C4-2B (cell line): Measurements from ENCODE around the gene PARK7.
"Not testable (repeated sequence)": the region's sequence is repeated elsewhere in the genome, so short reads cannot be mapped to it uniquely, and the experiment has no call there.

Experiments
- H3K27ac ChIP-seq: fragments of 450-650 bp; 2 replicates; pipeline ENCODE4 v1.5.1; 2017
- CTCF ChIP-seq: fragments of 450-650 bp; conservative IDR thresholded peaks from 2 replicates; pipeline ENCODE4 v1.5.1; 2017; ENCODE audit warnings: mild to moderate bottlenecking
- ZFX ChIP-seq: fragments of 450-650 bp; IDR thresholded peaks from 2 replicates; pipeline ENCODE4 v1.6.1; 2017

PARK7 gene

DNA sequence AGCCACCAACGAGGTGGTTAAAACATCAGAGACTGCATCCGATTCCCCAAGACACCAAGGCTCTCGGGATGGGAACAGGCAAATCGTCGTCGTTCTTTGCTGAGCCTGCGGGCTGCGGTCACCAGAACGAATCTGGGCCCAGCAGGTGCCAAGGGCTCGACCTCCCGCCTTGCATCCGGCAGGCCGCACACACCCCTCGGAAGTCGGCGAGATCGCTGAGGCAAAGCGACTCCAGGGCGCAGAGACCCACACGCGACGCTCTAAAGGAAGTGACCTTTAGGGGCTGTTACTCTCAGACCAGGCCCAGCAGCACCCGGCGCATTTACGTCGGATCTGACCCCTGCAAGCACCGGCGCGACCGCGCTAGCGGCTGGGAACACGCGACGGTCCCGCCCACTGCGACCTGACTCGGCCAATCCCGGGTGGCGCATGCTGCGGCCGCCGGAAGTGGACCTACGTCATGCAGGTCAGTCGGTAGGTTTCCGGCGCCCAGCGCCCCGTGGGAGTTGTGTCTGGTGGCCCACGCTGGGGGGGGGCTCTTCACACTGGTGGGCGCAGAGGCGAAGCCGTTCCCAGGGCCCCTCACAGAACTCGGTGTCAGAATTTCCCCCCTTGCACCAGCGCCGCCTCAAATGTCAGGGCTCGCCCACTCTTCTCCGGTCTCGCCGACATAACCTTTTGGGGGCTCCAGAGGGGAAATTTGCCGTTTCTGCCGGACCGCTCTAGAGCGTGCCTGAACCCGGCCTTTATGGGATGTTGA lies 7.5 kb upstream of the PARK7 start:
- H3K27ac ChIP-seq: peak overlapping the region; percentile 77
- no peak for TF ChIP-seq CTCF
- peak; percentile 86 for TF ChIP-seq ZFX

- no peak for TF ChIP-seq CTCF
- no peak for TF ChIP-seq ZFX
- peak overlapping the region; percentile 77 for H3K27ac ChIP-seq
Observed at GRCh38 chr1:7954683-7955082, 6.8 kb upstream of the PARK7 start.

- TF ChIP-seq ZFX: no peak
- no peak for TF ChIP-seq CTCF
- H3K27ac ChIP-seq: no peak overlapping the region
Observed at GRCh38 chr1:7956218-7957032, 5.1 kb upstream of the PARK7 start.

DNA sequence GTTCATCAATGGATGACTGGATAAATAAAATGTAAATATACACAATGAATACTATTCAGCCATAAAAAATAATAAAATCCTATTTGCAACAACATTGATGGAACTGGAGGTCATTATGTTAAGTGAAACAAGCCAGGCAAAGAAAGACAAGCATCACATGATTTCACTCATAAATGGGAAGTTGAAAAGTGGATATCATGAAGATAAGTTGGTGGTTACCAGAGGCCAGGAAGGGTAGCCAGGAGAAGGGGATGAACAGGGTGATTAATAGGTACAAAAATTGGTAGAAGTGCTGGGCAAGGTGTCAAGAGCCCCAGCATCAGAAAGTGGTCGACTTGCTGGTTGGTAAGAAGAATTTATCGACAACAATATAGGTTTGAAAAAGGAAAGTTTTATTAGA lies 1.3 kb upstream of the PARK7 start:
- peak overlapping the region; percentile 82; the same call in 1 of the 2 replicates for H3K27ac ChIP-seq
- TF ChIP-seq CTCF: no peak
- no peak for TF ChIP-seq ZFX

DNA sequence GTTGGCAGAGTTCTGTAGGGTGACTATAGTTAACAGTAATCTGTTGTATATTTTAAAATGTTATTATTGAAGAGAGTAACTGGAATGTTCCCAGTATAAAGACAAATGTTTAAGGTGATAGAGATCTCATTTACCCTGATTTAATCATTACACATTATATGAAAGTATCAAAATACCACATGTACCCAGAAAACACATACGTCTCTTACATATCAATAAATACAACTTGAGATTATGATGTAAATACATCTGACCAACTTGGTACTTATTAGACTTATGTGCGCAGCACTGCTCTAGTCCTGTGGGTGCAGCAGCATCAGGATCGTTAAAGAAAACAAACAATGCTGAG lies 670 bp upstream of the PARK7 start:
- TF ChIP-seq ZFX: no peak
- no peak for TF ChIP-seq CTCF
- H3K27ac ChIP-seq: peak overlapping the region; percentile 82

GRCh38 chr1:7962014-7962335 lies 464 bp downstream of the PARK7 start:
- TF ChIP-seq ZFX: peak; percentile 56
- no peak for TF ChIP-seq CTCF
- H3K27ac ChIP-seq: peak overlapping the region; percentile 82

GRCh38 chr1:7962636-7963377 lies 1.3 kb downstream of the PARK7 start:
- H3K27ac ChIP-seq: no peak overlapping the region
- TF ChIP-seq ZFX (no peak), CTCF (no peak)

DNA sequence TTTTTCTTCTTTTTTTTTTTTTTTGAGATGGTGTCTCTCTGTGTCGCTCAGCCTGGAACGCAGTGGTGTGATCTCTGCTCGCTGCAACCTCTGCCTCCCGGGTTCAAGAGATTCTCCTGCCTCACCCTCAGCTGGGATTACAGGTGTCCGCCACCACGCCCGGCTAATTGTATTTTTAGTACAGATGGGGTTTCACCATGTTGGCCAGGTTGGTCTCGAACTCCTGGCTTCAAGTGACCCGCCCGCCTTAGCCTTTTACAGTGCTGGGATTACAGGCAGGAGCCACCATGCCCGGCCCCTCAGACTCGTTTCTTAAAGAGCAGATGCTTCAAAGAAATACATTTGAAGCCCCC lies 1.8 kb downstream of the PARK7 start:
- H3K27ac ChIP-seq: not testable (repeated sequence)

DNA sequence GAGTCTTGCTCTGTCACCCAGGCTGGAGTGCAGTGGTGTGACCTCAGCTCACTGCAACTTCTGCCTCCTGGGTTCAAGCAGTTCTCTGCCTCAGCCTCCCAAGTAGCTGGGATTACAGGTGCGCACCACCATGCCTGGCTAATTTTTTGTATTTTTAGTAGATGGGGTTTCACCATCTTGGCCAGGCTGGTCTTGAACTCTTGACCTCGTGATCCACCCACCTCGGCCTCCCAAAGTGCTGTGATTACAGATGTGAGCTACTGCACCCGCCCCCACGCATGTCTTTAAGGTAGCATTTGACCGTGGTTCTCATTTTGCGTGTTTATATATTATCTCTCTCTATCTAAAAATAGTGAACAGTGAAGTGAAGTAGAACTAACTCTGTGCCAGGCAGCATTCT lies 2.3 kb downstream of the PARK7 start:
- H3K27ac ChIP-seq: not testable (repeated sequence)
